ENCODE measurements around the gene SLC24A1. TPM values are rescaled to one million over a fixed set of nuclear protein-coding genes. Genes with fewer than 3 reads are reported as not detected.

Gene SLC24A1
- total RNA-seq, 4 donors from 2014 or later: 2.0 to 12.3 (median 8.8) TPM

DNA sequence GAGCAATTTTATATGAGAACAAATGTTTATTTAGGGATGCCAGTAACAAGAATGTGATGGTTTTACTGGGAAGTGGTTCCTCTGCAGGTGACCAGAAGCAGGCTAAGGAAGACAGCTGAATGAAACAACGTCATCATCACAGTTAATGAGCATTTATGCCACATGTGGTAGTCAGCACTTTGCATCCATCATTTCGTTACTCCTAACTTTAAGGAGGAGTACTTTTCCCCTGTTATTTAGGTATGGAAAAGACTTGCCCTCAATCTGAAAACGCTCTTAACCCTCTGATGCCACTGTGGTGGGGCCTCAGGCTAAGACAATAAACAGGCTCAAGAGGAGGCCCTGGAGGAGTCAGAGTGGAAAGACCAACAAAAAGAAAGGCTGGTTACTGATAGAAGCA lies 42.0 kb upstream of the SLC24A1 start:
- Histone ChIP-seq H3K27me3 (no peaks in the 10 kb centered on the region), H3K4me1 (no peaks in the 10 kb centered on the region), H3K36me3 (no peaks in the 10 kb centered on the region), H3K9me3 (no peaks in the 10 kb centered on the region), H3K27ac (peak overlapping the region; percentile 44 to 55), H3K4me3 (no peak overlapping the region)
- intact Hi-C loops (cut with DNase I; ENCODE audit: low total_unique reads): no loop called here
- TF ChIP-seq, protein P1, sequence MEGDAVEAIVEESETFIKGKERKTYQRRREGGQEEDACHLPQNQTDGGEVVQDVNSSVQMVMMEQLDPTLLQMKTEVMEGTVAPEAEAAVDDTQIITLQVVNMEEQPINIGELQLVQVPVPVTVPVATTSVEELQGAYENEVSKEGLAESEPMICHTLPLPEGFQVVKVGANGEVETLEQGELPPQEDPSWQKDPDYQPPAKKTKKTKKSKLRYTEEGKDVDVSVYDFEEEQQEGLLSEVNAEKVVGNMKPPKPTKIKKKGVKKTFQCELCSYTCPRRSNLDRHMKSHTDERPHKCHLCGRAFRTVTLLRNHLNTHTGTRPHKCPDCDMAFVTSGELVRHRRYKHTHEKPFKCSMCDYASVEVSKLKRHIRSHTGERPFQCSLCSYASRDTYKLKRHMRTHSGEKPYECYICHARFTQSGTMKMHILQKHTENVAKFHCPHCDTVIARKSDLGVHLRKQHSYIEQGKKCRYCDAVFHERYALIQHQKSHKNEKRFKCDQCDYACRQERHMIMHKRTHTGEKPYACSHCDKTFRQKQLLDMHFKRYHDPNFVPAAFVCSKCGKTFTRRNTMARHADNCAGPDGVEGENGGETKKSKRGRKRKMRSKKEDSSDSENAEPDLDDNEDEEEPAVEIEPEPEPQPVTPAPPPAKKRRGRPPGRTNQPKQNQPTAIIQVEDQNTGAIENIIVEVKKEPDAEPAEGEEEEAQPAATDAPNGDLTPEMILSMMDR (IDR thresholded peaks at IDR 0.05): no peak
- TF ChIP-seq POLR2A (IDR thresholded peaks at IDR 0.05): no peak
- DNase-seq: no peak

GRCh38 chr15:65580287-65580686 lies 41.5 kb upstream of the SLC24A1 start:
- no peaks in the 10 kb centered on the region for H3K36me3 ChIP-seq
- DNase-seq: no peak
- TF ChIP-seq, protein P1 (IDR thresholded peaks at IDR 0.05): no peak
- no peak for TF ChIP-seq POLR2A (IDR thresholded peaks at IDR 0.05)
- H3K27ac ChIP-seq: peak overlapping the region; percentile 44 to 55
- intact Hi-C loops (cut with DNase I; ENCODE audit: low total_unique reads): no loop called here
- no peaks in the 10 kb centered on the region for H3K27me3 ChIP-seq
- no peaks in the 10 kb centered on the region for H3K9me3 ChIP-seq
- no peak overlapping the region for H3K4me3 ChIP-seq
- H3K4me1 ChIP-seq: no peaks in the 10 kb centered on the region

DNA sequence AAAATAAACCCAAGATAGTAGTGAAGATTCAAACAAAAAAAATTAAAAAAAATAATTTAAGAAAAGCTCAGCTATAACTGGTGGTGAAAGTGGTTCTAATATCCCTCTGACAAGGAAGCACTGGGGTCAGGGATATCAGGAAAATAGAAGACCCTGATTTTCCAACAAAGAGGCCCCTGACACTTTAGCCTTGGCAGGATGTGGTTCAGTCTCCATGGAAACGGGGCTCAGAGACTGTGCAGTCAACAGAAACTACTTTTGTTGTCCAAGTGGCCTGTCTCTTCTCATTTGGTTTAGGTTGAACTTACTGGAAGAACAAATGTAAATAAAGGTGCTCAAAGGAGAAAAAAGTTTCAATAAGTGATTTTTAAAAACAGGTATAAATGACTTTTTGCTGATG lies 38.0 kb upstream of the SLC24A1 start:
- H3K36me3 ChIP-seq: no peaks in the 10 kb centered on the region

GRCh38 chr15:65584241-65584640 lies 37.5 kb upstream of the SLC24A1 start:
- DNase-seq: no peak
- H3K27ac ChIP-seq: peak overlapping the region in 1 of 2 donors; percentile 60
- no peaks in the 10 kb centered on the region for H3K9me3 ChIP-seq
- H3K4me1 ChIP-seq: no peaks in the 10 kb centered on the region
- H3K36me3 ChIP-seq: no peaks in the 10 kb centered on the region
- intact Hi-C loops (cut with DNase I; ENCODE audit: low total_unique reads): no loop called here
- no peaks in the 10 kb centered on the region for H3K27me3 ChIP-seq
- no peak overlapping the region for H3K4me3 ChIP-seq
- TF ChIP-seq, protein P1 (IDR thresholded peaks at IDR 0.05): no peak
- no peak for TF ChIP-seq POLR2A (IDR thresholded peaks at IDR 0.05)

More for the DNA sequence above, 38.0 kb upstream of the SLC24A1 start:
- intact Hi-C loops (cut with DNase I; ENCODE audit: low total_unique reads): no loop called here
- H3K27me3 ChIP-seq: no peaks in the 10 kb centered on the region
- DNase-seq: no peak
- TF ChIP-seq POLR2A (IDR thresholded peaks at IDR 0.05): no peak
- TF ChIP-seq, protein P1 (IDR thresholded peaks at IDR 0.05): no peak
- H3K4me3 ChIP-seq: no peak overlapping the region
- no peaks in the 10 kb centered on the region for H3K4me1 ChIP-seq
- H3K27ac ChIP-seq: peak overlapping the region in 1 of 2 donors; percentile 60
- no peaks in the 10 kb centered on the region for H3K9me3 ChIP-seq

GRCh38 chr15:65587094-65587493 lies 34.6 kb upstream of the SLC24A1 start:
- intact Hi-C loops (cut with DNase I; ENCODE audit: low total_unique reads): no loop called here
- TF ChIP-seq, protein P1 (IDR thresholded peaks at IDR 0.05): no peak
- H3K27ac ChIP-seq: no peak overlapping the region
- no peaks in the 10 kb centered on the region for H3K4me1 ChIP-seq
- DNase-seq: no peak
- no peak overlapping the region for H3K4me3 ChIP-seq
- no peaks in the 10 kb centered on the region for H3K9me3 ChIP-seq
- H3K27me3 ChIP-seq: no peaks in the 10 kb centered on the region
- H3K36me3 ChIP-seq: no peaks in the 10 kb centered on the region
